ENCODE measurements around the gene SCGB3A2.

SCGB3A2 gene, protein sequence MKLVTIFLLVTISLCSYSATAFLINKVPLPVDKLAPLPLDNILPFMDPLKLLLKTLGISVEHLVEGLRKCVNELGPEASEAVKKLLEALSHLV

GRCh38 chr5:147878066-147878759 is at the start of gene SCGB3A2:
Gene SCGB3A2 (plus strand): TSS chr5:147878711. CDS start chr5:147878804, 93 bp downstream.
- DNase-seq (ENCODE audit: low read depth): no peak

- no peak for DNase-seq (ENCODE audit: low read depth)
Observed at GRCh38 chr5:147830035-147830434, 48.5 kb upstream of the SCGB3A2 start.

- no peak for DNase-seq (ENCODE audit: low read depth)
Observed at GRCh38 chr5:147831465-147831864, 47.0 kb upstream of the SCGB3A2 start, which contains the start of gene SPINK1. Gene SPINK1 (minus strand): TSS chr5:147831671. CDS start chr5:147831577, 94 bp downstream.

GRCh38 chr5:147832541-147832940 is 46.0 kb upstream of the SCGB3A2 start:
- DNase-seq (ENCODE audit: low read depth): no peak

DNA sequence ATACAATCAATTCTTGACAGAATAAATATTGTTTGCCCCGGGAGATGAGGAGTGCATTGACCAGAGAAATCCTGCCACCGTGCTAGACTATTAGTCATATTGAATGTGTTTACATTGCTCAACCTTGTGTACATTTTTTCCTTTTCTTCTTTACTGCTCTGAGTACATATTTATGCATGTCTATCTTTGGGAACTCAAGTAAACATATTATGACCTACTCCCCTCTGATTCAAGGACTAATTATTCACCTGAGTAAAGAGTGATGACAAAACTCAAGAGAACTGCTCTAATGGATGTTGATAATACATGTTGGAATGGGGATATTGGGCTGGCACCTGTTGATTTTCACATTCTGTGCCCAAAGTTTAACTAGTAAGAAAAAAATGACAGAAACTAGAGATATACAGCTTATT is 43.1 kb upstream of the SCGB3A2 start:
- no peak for DNase-seq (ENCODE audit: low read depth)

DNA sequence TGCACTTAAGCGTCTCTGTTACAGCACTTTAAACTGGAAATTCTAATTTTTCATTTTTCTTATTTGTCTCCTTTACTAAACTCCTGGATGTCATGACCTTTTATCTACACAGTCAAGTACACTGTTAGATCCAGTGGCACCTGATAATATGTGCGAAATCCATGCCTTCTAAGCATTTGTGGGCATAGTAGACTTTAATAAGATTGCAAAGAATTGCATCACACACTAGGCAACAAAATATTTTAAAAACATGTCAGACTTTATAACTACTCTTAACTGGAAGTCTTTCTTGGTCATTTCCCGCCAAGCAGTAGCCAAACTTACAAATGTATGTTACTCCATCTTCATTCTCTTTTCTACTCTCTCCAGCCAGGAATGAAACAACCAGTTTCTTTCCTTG is 42.1 kb upstream of the SCGB3A2 start:
- no peak for DNase-seq (ENCODE audit: low read depth)

- no peak for DNase-seq (ENCODE audit: low read depth)
Observed at GRCh38 chr5:147842869-147843268, 35.6 kb upstream of the SCGB3A2 start.

DNA sequence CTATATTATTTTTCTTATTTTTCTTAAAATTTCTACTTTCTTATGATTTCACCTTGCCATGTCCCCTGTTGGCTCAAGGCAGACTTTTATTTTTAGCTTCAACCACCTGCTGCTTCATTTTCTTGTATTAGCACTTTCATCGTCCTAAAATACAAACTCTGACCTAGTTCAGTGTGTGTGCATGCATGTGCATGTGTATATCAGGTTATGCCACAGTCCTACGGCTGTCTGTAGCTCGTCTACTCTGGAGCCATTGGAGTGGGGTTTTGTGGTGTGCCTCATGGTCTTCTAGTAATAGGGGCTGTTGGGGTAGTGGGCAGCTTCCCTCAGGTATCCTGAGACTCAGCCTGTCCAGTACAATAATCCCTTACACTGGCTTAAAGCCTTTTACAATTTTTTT is 33.7 kb upstream of the SCGB3A2 start:
- no peak for DNase-seq (ENCODE audit: low read depth)

- DNase-seq (ENCODE audit: low read depth): no peak
Observed at GRCh38 chr5:147845618-147846017, 32.9 kb upstream of the SCGB3A2 start.

- DNase-seq (ENCODE audit: low read depth): no peak
Observed at GRCh38 chr5:147849226-147849625, 29.3 kb upstream of the SCGB3A2 start.

DNA sequence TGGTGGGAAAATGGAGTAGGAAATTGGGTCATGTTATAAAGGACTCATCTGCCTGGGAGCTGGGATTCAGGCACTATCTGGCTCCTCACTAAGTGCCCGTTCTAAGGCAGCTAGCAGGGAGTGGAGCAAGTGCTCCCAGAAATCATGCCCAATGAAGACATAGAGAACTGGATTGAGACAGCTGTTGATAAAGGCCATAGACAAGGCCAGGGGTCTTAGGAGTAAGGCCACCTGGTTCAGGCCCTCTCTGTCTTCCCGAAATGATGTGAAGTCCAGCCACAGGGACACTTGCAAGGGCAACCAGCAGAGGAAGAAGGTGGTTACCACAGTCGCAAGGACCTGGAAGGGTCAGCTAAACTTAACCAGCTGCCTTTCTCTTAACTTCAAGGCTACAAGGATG is 26.9 kb upstream of the SCGB3A2 start:
- no peak for DNase-seq (ENCODE audit: low read depth)

DNA sequence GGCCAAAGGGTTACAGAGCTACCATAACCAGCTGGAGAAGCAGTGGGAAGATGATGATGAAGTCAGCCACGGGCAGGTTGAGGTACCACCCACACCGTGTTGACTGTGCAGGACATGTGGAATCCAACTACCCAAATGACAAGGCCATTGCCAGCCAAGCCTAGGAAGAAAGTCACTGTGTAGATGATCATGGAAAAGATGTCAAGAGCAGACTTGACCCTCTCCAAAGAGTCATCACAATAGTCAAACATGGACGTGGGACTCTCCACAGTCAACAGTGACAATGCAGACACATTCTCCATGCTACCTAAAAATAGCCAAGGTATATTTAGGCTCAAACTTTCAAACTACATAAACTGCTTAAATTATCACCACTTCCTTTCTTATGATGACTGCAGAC is 26.1 kb upstream of the SCGB3A2 start:
- no peak for DNase-seq (ENCODE audit: low read depth)

DNA sequence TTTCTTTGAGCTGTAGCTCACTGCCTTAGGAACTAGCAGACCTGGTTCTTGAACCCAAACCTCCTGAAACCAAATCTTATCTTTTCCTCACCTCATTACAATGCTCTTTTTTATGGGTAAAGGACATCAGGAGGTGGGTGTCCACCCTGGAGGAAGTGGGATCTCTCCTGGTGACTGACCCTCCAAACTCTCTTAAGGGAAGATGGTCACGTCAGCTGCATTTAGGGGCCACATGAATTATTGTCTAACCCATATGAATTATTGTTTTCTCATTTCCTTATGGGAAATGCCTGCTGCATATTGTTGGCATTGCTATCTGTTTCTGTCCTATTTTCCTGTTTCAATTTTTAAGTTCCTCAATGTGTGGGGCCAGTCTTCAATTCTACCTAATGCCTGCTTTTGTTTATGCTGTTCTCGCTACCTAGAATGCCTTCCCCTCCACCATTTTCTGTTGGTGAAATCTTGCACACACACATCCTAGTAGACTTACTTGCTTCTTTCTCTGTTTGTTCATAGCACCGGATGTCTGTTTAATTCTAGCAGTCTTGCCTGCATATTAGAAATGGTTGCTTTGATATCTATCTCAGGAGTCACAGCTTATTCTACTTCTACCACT is 25.0 kb upstream of the SCGB3A2 start:
- DNase-seq (ENCODE audit: low read depth): no peak

- no peak for DNase-seq (ENCODE audit: low read depth)
Observed at GRCh38 chr5:147854331-147854730, 24.2 kb upstream of the SCGB3A2 start.

DNA sequence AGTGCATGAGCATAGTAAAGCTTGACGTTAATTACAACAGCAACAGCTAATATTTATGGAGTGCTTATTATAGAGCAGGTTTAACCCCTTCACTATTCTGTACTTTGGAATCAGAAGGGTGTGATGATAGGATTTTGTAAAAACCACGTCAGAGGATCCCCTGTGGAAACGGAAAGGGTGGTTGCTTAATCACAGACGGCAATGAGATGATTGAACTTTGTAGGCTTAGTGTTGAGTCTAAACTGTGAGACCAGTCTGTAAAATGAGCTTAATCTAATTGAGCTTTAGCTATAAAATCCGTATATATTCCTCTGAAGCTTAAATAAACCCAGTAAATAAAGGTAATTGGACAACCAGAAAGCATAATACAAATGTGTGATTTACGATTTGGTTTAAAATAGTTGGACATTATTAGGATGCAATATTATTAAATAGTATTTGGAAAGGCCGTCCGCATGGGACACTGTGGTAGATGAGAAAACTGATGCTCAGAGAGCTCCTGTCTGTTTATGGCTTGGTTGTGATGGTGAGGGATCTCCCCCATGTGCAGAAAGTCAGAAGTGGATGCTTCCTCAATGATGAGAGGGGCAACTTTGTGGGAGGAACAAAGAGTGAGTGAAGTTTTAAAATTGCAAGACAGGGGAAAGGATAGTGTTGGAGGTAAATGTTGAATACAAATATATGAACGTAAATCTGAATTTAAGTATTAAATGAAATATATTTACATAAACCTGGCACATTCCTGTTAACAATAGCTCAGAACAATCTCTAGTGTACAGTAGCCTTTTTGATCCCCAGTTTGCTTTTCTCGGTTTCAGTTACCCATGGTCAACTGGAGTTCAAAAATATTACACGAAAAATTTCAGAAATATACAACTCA is 23.4 kb upstream of the SCGB3A2 start:
- no peak for DNase-seq (ENCODE audit: low read depth)

DNA sequence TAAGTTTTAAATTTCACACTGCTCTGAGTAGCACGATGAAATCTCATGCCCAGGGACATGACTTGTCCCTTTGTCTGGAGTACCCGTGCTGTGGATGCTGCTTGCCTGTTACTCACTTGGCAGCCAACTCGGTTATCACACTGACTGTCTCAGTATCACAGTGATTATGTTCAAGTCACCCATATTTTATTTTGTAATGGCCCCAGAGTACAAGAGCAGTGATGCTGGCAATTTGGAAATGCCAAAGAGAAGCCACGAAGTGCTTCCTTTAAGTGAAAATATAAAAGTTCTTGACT is 22.8 kb upstream of the SCGB3A2 start:
- no peak for DNase-seq (ENCODE audit: low read depth)

DNA sequence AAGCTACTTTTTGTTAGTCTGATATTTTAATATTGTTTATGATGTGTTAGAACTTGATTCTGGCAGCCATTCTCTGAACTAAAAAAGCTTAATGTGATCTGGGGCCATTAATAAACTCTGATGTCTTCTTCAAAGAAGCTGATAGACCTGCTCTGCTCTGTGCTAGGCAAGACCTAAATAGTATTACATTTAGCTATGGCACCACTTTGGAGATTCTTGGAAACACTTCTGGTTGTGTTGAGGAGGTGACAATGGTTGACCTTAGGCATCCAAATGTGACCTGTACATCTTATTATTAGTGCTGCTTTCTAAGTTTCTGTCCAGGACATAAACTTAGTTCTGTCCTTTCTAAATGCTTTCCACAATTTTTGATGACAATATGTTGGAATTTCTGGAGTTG is 21.7 kb upstream of the SCGB3A2 start:
- DNase-seq (ENCODE audit: low read depth): no peak

- peak; percentile 7 for DNase-seq (ENCODE audit: low read depth)
Observed at GRCh38 chr5:147857302-147858129, 21.0 kb upstream of the SCGB3A2 start.

- DNase-seq (ENCODE audit: low read depth): no peak
Observed at GRCh38 chr5:147858565-147858964, 19.9 kb upstream of the SCGB3A2 start.

GRCh38 chr5:147859962-147860640 is 18.4 kb upstream of the SCGB3A2 start:
- no peak for DNase-seq (ENCODE audit: low read depth)

- no peak for DNase-seq (ENCODE audit: low read depth)
Observed at GRCh38 chr5:147860641-147861025, 17.9 kb upstream of the SCGB3A2 start.

Measured in stimulated activated CD8-positive, alpha-beta memory T cell treated with anti-CD3 and anti-CD28 coated beads, Interleukin-7, amount 100 ng/mL, for 24 hours (primary cell).